DMS 273 (cell line): ENCODE results near the gene EHMT2.
A peak's percentile ranks its signal among the peaks of the same experiment; 100 is the strongest.
"Not testable (repeated sequence)": the region's sequence is repeated elsewhere in the genome, so short reads cannot be mapped to it uniquely, and the experiment has no call there.

ENCODE experiments used
- DNase-seq: peaks from one replicate; lab custom pipeline; 2025; ENCODE audit not compliant: unreplicated experiment; lab: John Stamatoyannopoulos, UW

Gene EHMT2

DNA sequence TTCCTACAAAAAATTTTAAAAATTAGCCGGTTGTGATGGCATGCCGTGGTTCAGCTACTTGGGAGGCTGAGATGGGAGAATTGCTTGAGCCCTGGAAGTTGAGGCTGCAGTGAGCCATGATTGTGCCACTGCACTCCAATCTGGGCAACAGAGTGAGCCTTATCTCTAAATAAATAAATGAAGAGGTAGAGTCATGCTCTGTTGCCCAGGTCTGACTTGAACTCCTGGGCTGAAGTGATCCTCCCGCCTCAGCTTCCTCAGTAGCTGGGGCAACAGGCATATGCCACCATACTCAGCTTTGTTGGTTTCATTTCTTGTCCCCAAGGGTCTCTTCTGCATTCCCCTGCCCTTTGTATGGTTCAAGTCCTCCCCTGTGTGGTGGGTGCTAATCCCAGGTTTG lies 53.0 kb downstream of the EHMT2 start:
- DNase-seq: no peak

DNA sequence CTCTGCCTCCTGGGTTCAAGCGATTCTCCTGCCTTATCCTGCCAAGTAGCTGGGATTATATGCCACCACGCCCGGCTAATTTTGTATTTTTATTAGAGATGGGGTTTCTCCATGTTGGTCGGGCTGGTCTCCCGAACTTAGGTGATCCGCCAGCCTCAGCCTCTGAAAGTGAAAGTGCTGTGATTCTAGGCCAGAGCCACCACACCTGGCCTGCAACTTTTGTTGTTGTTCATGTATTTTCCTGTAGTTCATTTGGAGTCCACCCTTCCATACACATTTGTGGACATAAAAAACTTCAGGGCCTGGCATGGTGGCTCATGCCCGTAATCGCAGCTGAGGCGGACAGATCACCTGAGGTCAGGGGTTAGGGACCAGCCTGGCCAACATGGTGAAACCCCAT lies 55.4 kb downstream of the EHMT2 start:
- DNase-seq: peak; percentile 58

GRCh38 chr6:31839779-31840126 lies 57.7 kb downstream of the EHMT2 start:
- DNase-seq: not testable (repeated sequence)

DNA sequence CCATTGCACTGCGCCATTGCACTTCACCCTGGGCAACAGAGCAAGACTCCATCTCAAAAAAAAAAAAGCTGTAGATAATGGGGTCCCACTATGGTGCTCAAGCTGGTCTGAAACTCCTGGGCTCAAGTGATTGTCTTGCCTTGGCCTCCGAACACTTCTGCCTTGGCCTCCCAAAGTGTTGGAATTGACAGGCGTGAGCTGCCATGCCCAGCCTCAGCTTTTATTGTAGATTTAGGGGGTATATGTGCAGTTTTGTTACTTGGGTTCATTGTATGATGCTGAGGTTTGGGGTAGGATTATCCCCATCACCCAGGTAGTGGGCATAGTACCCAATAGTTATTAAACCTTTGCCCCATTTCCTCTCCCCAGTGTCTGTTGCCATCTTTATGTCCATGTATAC lies 58.5 kb downstream of the EHMT2 start:
- DNase-seq: no peak

GRCh38 chr6:31838114-31838553 lies 59.4 kb downstream of the EHMT2 start:
- not testable (repeated sequence) for DNase-seq

GRCh38 chr6:31837369-31838113 lies 60.0 kb downstream of the EHMT2 start:
- DNase-seq: no peak

GRCh38 chr6:31836474-31837368 lies 60.8 kb downstream of the EHMT2 start:
- peak; percentile 51 for DNase-seq

GRCh38 chr6:31836047-31836473 lies 61.4 kb downstream of the EHMT2 start:
- DNase-seq: peak; percentile 40

GRCh38 chr6:31834367-31835250 lies 62.9 kb downstream of the EHMT2 start:
- DNase-seq: peak; percentile 98

GRCh38 chr6:31831350-31832215 lies 65.9 kb downstream of the EHMT2 start:
- no peak for DNase-seq

DNA sequence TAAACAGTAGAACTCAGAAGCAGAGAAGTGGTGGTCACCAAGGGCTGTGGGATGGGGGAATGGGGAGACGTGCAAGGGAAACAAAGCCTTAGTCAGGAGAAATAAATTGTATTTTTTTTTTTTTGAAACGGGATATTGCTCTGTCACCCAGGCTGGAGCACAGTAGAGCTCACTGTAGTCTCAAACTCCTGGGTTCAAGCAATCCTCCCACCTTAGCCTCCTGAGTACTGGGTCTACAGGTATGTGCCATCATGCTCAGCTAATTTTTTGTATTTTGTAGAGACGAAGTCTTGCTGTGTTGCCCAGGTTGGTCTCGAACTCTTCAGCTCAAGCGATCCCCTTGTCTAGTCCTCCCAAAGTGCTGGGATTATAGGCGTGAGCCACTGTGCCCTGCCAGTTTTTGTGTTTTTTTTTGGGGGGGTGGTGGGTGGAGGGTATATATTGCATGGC lies 66.6 kb downstream of the EHMT2 start:
- DNase-seq: no peak
